Trophoblast cell (in vitro differentiated cells and primary cell): ENCODE results near the gene IGSF9.
A peak's percentile ranks its signal among the peaks of the same experiment; 100 is the strongest.

ENCODE experiments used
- DNase-seq, 2 donors: peaks; one replicate each; pipeline ENCODE4 v3.0.0-alpha.2; 2016
- H2AFZ ChIP-seq: 2 replicates; pipeline ENCODE4 v1.6.1; 2013; ENCODE audit warnings: low read length, moderate library complexity, mild to moderate bottlenecking; ENCODE audit not compliant: insufficient read depth, poor library complexity
- H2AK5ac ChIP-seq: 2 replicates; pipeline ENCODE4 v1.6.1; 2013; ENCODE audit warnings: mild to moderate bottlenecking, low read length
- H2BK120ac ChIP-seq: 2 replicates; pipeline ENCODE4 v1.6.1; 2013; ENCODE audit warnings: low read length, mild to moderate bottlenecking, moderate library complexity; ENCODE audit not compliant: insufficient read depth, poor library complexity
- H2BK12ac ChIP-seq: 2 replicates; pipeline ENCODE4 v1.6.1; 2013; ENCODE audit warnings: mild to moderate bottlenecking, low read length, moderate library complexity
- H2BK5ac ChIP-seq: 2 replicates; pipeline ENCODE4 v1.6.1; 2013; ENCODE audit warnings: low read length, low read depth, moderate library complexity, mild to moderate bottlenecking; ENCODE audit not compliant: poor library complexity
- H3K14ac ChIP-seq: 2 replicates; pipeline ENCODE4 v1.6.1; 2013; ENCODE audit warnings: mild to moderate bottlenecking, low read length
- H3K18ac ChIP-seq: 2 replicates; pipeline ENCODE4 v1.6.1; 2013; ENCODE audit warnings: mild to moderate bottlenecking, low read length
- H3K23ac ChIP-seq: 2 replicates; pipeline ENCODE4 v1.6.1; 2013; ENCODE audit warnings: low read length
- H3K27ac ChIP-seq: 2 replicates; pipeline ENCODE4 v1.5.1; 2013; ENCODE audit warnings: low read depth, mild to moderate bottlenecking, inconsistent platforms, low read length, moderate library complexity
- H3K27me3 ChIP-seq: 2 replicates; pipeline ENCODE4 v1.6.1; 2013; ENCODE audit warnings: inconsistent platforms, mild to moderate bottlenecking, low read length, moderate library complexity; ENCODE audit not compliant: insufficient read depth
- H3K36me3 ChIP-seq, 2 experiments: 1 replicate in 1 of 2; 2 replicates in 1 of 2; pipeline ENCODE4 v1.6.1; 2013; ENCODE audit warnings: low read length in 2 of 2, mild to moderate bottlenecking in 2 of 2, moderate library complexity in 1 of 2; ENCODE audit not compliant: insufficient read depth in 2 of 2, control insufficient read depth in 1 of 2
- H3K4ac ChIP-seq: 2 replicates; pipeline ENCODE4 v1.6.1; 2013; ENCODE audit warnings: low read depth, mild to moderate bottlenecking, low read length, moderate library complexity
- H3K4me1 ChIP-seq, 2 experiments: 1 replicate in 1 of 2; 2 replicates in 1 of 2; pipeline ENCODE4 v1.6.1; 2013; ENCODE audit warnings: low read length in 2 of 2, mild to moderate bottlenecking in 2 of 2, moderate library complexity in 1 of 2; ENCODE audit not compliant: insufficient read depth in 2 of 2, control insufficient read depth in 1 of 2
- H3K4me2 ChIP-seq: 2 replicates; pipeline ENCODE4 v1.6.1; 2013; ENCODE audit warnings: inconsistent platforms, mild to moderate bottlenecking, low read length, moderate library complexity
- H3K4me3 ChIP-seq: 2 replicates; pipeline ENCODE4 v1.5.1; 2013; ENCODE audit warnings: mild to moderate bottlenecking, low read depth, low read length, inconsistent platforms
- H3K79me1 ChIP-seq: one replicate; pipeline ENCODE4 v1.6.1; 2013; ENCODE audit warnings: low read length
- H3K79me2 ChIP-seq: 2 replicates; pipeline ENCODE4 v1.6.1; 2013; ENCODE audit warnings: low read length, mild to moderate bottlenecking; ENCODE audit not compliant: control insufficient read depth, insufficient read depth, poor library complexity
- H3K9ac ChIP-seq: 2 replicates; pipeline ENCODE4 v1.6.1; 2013; ENCODE audit warnings: mild to moderate bottlenecking, low read length
- H3K9me3 ChIP-seq: 2 replicates; pipeline ENCODE4 v1.6.1; 2013; ENCODE audit warnings: low read depth, mild to moderate bottlenecking, control low read depth, inconsistent platforms, low read length; ENCODE audit not compliant: insufficient read depth
- H4K12ac ChIP-seq: 2 replicates; pipeline ENCODE4 v1.6.1; 2013; ENCODE audit warnings: low read depth, mild to moderate bottlenecking, low read length, moderate library complexity
- H4K8ac ChIP-seq: 2 replicates; pipeline ENCODE4 v1.6.1; 2013; ENCODE audit warnings: low read depth, mild to moderate bottlenecking, low read length, moderate library complexity
- H4K91ac ChIP-seq: one replicate; pipeline ENCODE4 v1.6.1; 2013; ENCODE audit warnings: low read depth, mild to moderate bottlenecking, low read length, moderate library complexity
- WGBS: extraction: QIAGEN DNeasy Blood & Tissue Kit; methylation state at CpG from one replicate; pipeline ENCODE4 v1.1.7; 2013; ENCODE audit warnings: missing lambda C conversion rate; ENCODE audit not compliant: insufficient read length, insufficient coverage; ENCODE audit errors: extremely low coverage; 5-methylcytosine and 5-hydroxymethylcytosine counted together

Gene IGSF9

GRCh38 chr1:159917533-159918351 is 27.7 kb downstream of the IGSF9 start:
- no peak overlapping the region for H3K23ac ChIP-seq
- H3K4me1 ChIP-seq = peaks cover 40 to 48% of the 10 kb centered on the region in 2 experiments
- peak overlapping the region; percentile 12 for H3K9ac ChIP-seq
- H3K4me2 ChIP-seq = no peak overlapping the region
- peak overlapping the region; percentile 1 for H4K91ac ChIP-seq
- peaks cover 2% of the 10 kb centered on the region for H3K9me3 ChIP-seq
- no peak overlapping the region for H2BK120ac ChIP-seq
- no peaks in the 10 kb centered on the region for H3K27me3 ChIP-seq
- H2AK5ac ChIP-seq = no peak overlapping the region
- no peak overlapping the region for H3K14ac ChIP-seq
- DNase-seq = no peak
- H3K79me1 ChIP-seq = peaks cover 16% of the 10 kb centered on the region
- H4K8ac ChIP-seq = no peak overlapping the region
- H2BK12ac ChIP-seq = peak overlapping the region; percentile 1
- H4K12ac ChIP-seq = no peak overlapping the region
- peak overlapping the region; percentile 16 for H3K18ac ChIP-seq
- peaks cover 16% of the 10 kb centered on the region for H3K79me2 ChIP-seq
- no peak overlapping the region for H2BK5ac ChIP-seq
- H3K36me3 ChIP-seq = peaks cover 42% of the 10 kb centered on the region in 2 experiments
- no CpG with 5 or more reads among the region's 5 CpGs for WGBS
- no peak overlapping the region for H3K4ac ChIP-seq
- H3K4me3 ChIP-seq = peak overlapping the region; percentile 10
- H3K27ac ChIP-seq = peak overlapping the region; percentile 20
- no peak overlapping the region for H2AFZ ChIP-seq

GRCh38 chr1:159916242-159917051 is 29.0 kb downstream of the IGSF9 start:
- Histone ChIP-seq H4K12ac (no peak overlapping the region), H3K4me2 (peak overlapping the region; percentile 15), H2BK12ac (peak overlapping the region; percentile 42), H3K4ac (no peak overlapping the region), H3K4me1 (peaks cover 31 to 44% of the 10 kb centered on the region in 2 experiments), H3K14ac (no peak overlapping the region), H3K9me3 (peaks cover 2% of the 10 kb centered on the region), H2BK120ac (peak overlapping the region; percentile 15), H3K18ac (no peak overlapping the region), H3K27me3 (no peaks in the 10 kb centered on the region), H4K8ac (no peak overlapping the region), H2AFZ (no peak overlapping the region), H3K4me3 (no peak overlapping the region), H3K9ac (no peak overlapping the region), H2AK5ac (no peak overlapping the region), H3K23ac (no peak overlapping the region), H4K91ac (peak overlapping the region; percentile 74), H3K79me1 (peaks cover 15% of the 10 kb centered on the region), H3K79me2 (peaks cover 4% of the 10 kb centered on the region), H2BK5ac (peak overlapping the region; percentile 37), H3K36me3 (peaks cover 33 to 35% of the 10 kb centered on the region in 2 experiments), H3K27ac (peak overlapping the region; percentile 68)
- DNase-seq = peak; percentile 96 to 98
- no CpG with 5 or more reads among the region's 9 CpGs for WGBS

GRCh38 chr1:159915571-159916241 is 29.7 kb downstream of the IGSF9 start:
- Histone ChIP-seq H3K4ac (no peak overlapping the region), H2BK5ac (peak overlapping the region; percentile 8), H2AK5ac (peak overlapping the region; percentile 11), H3K79me1 (peaks cover 22% of the 10 kb centered on the region), H3K9me3 (peaks cover 2% of the 10 kb centered on the region), H3K27ac (peak overlapping the region; percentile 68), H3K4me2 (no peak overlapping the region), H2BK12ac (peak overlapping the region; percentile 16), H3K4me3 (no peak overlapping the region), H3K4me1 (peaks cover 38 to 51% of the 10 kb centered on the region in 2 experiments), H2AFZ (no peak overlapping the region), H3K23ac (no peak overlapping the region), H3K18ac (peak overlapping the region; percentile 38), H3K27me3 (no peaks in the 10 kb centered on the region), H4K12ac (no peak overlapping the region), H2BK120ac (peak overlapping the region; percentile 15), H4K8ac (peak overlapping the region; percentile 11), H3K9ac (peak overlapping the region; percentile 24), H3K79me2 (peaks cover 4% of the 10 kb centered on the region), H4K91ac (peak overlapping the region; percentile 74), H3K36me3 (peaks cover 32 to 33% of the 10 kb centered on the region in 2 experiments), H3K14ac (peak overlapping the region; percentile 33)
- WGBS = no CpG with 5 or more reads among the region's 5 CpGs
- DNase-seq = peak; percentile 90 to 94
